ENCODE data around the gene SEL1L3.

DNA sequence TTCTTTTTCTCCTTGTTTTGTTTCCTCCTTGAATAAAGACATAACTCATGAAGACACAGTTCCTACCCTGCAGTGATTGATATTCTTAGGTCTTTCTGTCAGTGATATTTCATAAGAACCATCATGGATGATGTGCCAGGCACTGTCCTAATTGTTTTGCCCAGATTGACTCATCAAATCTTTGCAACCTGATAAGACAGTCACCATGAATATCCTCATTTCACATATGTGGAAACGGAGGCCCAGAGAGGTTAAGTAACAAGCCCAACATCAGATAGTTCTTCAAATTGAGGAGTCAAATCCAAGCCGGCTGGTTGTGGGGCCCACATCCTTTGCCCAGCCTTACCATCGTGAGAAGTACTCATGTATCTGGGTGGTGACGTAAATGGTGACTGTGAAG, 69.9 kb downstream of the SEL1L3 start:
- TF ChIP-seq, protein P1, sequence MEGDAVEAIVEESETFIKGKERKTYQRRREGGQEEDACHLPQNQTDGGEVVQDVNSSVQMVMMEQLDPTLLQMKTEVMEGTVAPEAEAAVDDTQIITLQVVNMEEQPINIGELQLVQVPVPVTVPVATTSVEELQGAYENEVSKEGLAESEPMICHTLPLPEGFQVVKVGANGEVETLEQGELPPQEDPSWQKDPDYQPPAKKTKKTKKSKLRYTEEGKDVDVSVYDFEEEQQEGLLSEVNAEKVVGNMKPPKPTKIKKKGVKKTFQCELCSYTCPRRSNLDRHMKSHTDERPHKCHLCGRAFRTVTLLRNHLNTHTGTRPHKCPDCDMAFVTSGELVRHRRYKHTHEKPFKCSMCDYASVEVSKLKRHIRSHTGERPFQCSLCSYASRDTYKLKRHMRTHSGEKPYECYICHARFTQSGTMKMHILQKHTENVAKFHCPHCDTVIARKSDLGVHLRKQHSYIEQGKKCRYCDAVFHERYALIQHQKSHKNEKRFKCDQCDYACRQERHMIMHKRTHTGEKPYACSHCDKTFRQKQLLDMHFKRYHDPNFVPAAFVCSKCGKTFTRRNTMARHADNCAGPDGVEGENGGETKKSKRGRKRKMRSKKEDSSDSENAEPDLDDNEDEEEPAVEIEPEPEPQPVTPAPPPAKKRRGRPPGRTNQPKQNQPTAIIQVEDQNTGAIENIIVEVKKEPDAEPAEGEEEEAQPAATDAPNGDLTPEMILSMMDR (IDR thresholded peaks at IDR 0.05; ENCODE audit: insufficient read depth, low read length, poor library complexity, severe bottlenecking) = no peak
- TF ChIP-seq EZH2phosphoT487 (conservative IDR thresholded peaks at IDR 0.05; ENCODE audit: low read length) = no peak

Data from SU-DHL-6 (cell line).